ENCODE measurements around the gene RRAD. TPM values are rescaled to one million over a fixed set of nuclear protein-coding genes. Genes with fewer than 3 reads are reported as not detected.
"Not testable (repeated sequence)": the region's sequence is repeated elsewhere in the genome, so short reads cannot be mapped to it uniquely, and the experiment has no call there.

RRAD gene
- total RNA-seq, 1 donor, result 0.27 TPM

GRCh38 chr16:66903544-66904427 lies 21.5 kb downstream of the RRAD start:
- DNase-seq (ENCODE audit: low read depth in 2 of 3, low spot score in 2 of 3), result no peak

- no peak for DNase-seq (ENCODE audit: low read depth in 2 of 3, low spot score in 2 of 3)
These were observed 22.4 kb downstream of the RRAD start for GRCh38 chr16:66902648-66903543.

GRCh38 chr16:66901626-66902025 lies 23.7 kb downstream of the RRAD start:
- no peak for DNase-seq (ENCODE audit: low read depth in 2 of 3, low spot score in 2 of 3)

- DNase-seq (ENCODE audit: low read depth in 2 of 3, low spot score in 2 of 3), result no peak
These were observed 24.5 kb downstream of the RRAD start for GRCh38 chr16:66900721-66901441.

- DNase-seq (ENCODE audit: low read depth in 2 of 3, low spot score in 2 of 3), result peak in 2 of 3 donors; percentile 54 to 69
These were observed 25.2 kb downstream of the RRAD start for GRCh38 chr16:66899945-66900710.

GRCh38 chr16:66899310-66899944 lies 25.9 kb downstream of the RRAD start:
- DNase-seq (ENCODE audit: low read depth in 2 of 3, low spot score in 2 of 3), result no peak

GRCh38 chr16:66898933-66899309 lies 26.4 kb downstream of the RRAD start:
- no peak for DNase-seq (ENCODE audit: low read depth in 2 of 3, low spot score in 2 of 3)

- no peak for DNase-seq (ENCODE audit: low read depth in 2 of 3, low spot score in 2 of 3)
These were observed 27.1 kb downstream of the RRAD start for GRCh38 chr16:66898207-66898606.

GRCh38 chr16:66896682-66897081 lies 28.7 kb downstream of the RRAD start:
- DNase-seq (ENCODE audit: low read depth in 2 of 3, low spot score in 2 of 3), result not testable (repeated sequence)

- DNase-seq (ENCODE audit: low read depth in 2 of 3, low spot score in 2 of 3), result no peak
These were observed 29.3 kb downstream of the RRAD start for GRCh38 chr16:66895999-66896398.

GRCh38 chr16:66895689-66895979 lies 29.7 kb downstream of the RRAD start:
- DNase-seq (ENCODE audit: low read depth in 2 of 3, low spot score in 2 of 3), result no peak

GRCh38 chr16:66894948-66895688 lies 30.2 kb downstream of the RRAD start:
- peak in 2 of 3 donors; percentile 72 to 85 for DNase-seq (ENCODE audit: low read depth in 2 of 3, low spot score in 2 of 3)

- no peak for DNase-seq (ENCODE audit: low read depth in 2 of 3, low spot score in 2 of 3)
These were observed 31.3 kb downstream of the RRAD start for GRCh38 chr16:66894055-66894454.

- DNase-seq (ENCODE audit: low read depth in 2 of 3, low spot score in 2 of 3), result no peak
These were observed 33.5 kb downstream of the RRAD start for GRCh38 chr16:66891797-66892196.

GRCh38 chr16:66891360-66891759 lies 34.0 kb downstream of the RRAD start:
- no peak for DNase-seq (ENCODE audit: low read depth in 2 of 3, low spot score in 2 of 3)

- no peak for DNase-seq (ENCODE audit: low read depth in 2 of 3, low spot score in 2 of 3)
These were observed 34.5 kb downstream of the RRAD start for GRCh38 chr16:66890799-66891198.

- DNase-seq (ENCODE audit: low read depth in 2 of 3, low spot score in 2 of 3), result no peak
These were observed 35.7 kb downstream of the RRAD start for GRCh38 chr16:66889622-66890021.

GRCh38 chr16:66888647-66889615 lies 36.4 kb downstream of the RRAD start:
- DNase-seq (ENCODE audit: low read depth in 2 of 3, low spot score in 2 of 3), result no peak
